BE2C (cell line): ENCODE results near the gene DTYMK.

ENCODE experiments used
- DNase-seq: peaks from one replicate; pipeline ENCODE4 v3.0.0-alpha.2; 2020
- H3K27me3 ChIP-seq: fragments of 250-450 bp; sonication (Bioruptor Pico); 2 replicates; pipeline ENCODE4 v1.5.1; 2020; ENCODE audit warnings: mild to moderate bottlenecking
- H3K36me3 ChIP-seq: fragments of 250-450 bp; sonication (Bioruptor Pico); 2 replicates; pipeline ENCODE4 v1.5.1; 2020; ENCODE audit warnings: mild to moderate bottlenecking
- H3K4me1 ChIP-seq: fragments of 250-450 bp; sonication (Bioruptor Pico); 2 replicates; pipeline ENCODE4 v1.5.1; 2020
- H3K4me3 ChIP-seq: 2 replicates; pipeline ENCODE4 v1.5.1; 2011; ENCODE audit warnings: low read depth, low read length
- H3K9me3 ChIP-seq: fragments of 250-450 bp; sonication (Bioruptor Pico); 2 replicates; pipeline ENCODE4 v1.5.1; 2020
- TF ChIP-seq, protein P1 (sequence below): IDR thresholded peaks from 2 replicates; pipeline ENCODE4 v1.5.1; 2012; ENCODE audit warnings: mild to moderate bottlenecking, low read depth, low read length

The DTYMK gene

GRCh38 chr2:241656190-241656741 is 30.3 kb downstream of the DTYMK start:
- TF ChIP-seq, protein P1, sequence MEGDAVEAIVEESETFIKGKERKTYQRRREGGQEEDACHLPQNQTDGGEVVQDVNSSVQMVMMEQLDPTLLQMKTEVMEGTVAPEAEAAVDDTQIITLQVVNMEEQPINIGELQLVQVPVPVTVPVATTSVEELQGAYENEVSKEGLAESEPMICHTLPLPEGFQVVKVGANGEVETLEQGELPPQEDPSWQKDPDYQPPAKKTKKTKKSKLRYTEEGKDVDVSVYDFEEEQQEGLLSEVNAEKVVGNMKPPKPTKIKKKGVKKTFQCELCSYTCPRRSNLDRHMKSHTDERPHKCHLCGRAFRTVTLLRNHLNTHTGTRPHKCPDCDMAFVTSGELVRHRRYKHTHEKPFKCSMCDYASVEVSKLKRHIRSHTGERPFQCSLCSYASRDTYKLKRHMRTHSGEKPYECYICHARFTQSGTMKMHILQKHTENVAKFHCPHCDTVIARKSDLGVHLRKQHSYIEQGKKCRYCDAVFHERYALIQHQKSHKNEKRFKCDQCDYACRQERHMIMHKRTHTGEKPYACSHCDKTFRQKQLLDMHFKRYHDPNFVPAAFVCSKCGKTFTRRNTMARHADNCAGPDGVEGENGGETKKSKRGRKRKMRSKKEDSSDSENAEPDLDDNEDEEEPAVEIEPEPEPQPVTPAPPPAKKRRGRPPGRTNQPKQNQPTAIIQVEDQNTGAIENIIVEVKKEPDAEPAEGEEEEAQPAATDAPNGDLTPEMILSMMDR, result no peak
- H3K4me1 ChIP-seq, result no peaks in the 10 kb centered on the region
- H3K27me3 ChIP-seq, result no peaks in the 10 kb centered on the region
- no peak overlapping the region for H3K4me3 ChIP-seq
- H3K9me3 ChIP-seq, result no peaks in the 10 kb centered on the region
- peaks cover 70% of the 10 kb centered on the region for H3K36me3 ChIP-seq
- DNase-seq, result no peak

- no peaks in the 10 kb centered on the region for H3K9me3 ChIP-seq
- no peak for DNase-seq
- H3K4me1 ChIP-seq, result no peaks in the 10 kb centered on the region
- H3K36me3 ChIP-seq, result peaks cover 74% of the 10 kb centered on the region
- no peaks in the 10 kb centered on the region for H3K27me3 ChIP-seq
- TF ChIP-seq, protein P1, result no peak
- no peak overlapping the region for H3K4me3 ChIP-seq
These were observed 31.0 kb downstream of the DTYMK start for GRCh38 chr2:241655516-241656189.

GRCh38 chr2:241654551-241654950 is 32.1 kb downstream of the DTYMK start:
- H3K27me3 ChIP-seq, result no peaks in the 10 kb centered on the region
- no peaks in the 10 kb centered on the region for H3K4me1 ChIP-seq
- H3K4me3 ChIP-seq, result no peak overlapping the region
- H3K36me3 ChIP-seq, result peaks cover 65% of the 10 kb centered on the region
- TF ChIP-seq, protein P1, result no peak
- DNase-seq, result no peak
- H3K9me3 ChIP-seq, result no peaks in the 10 kb centered on the region

DNA sequence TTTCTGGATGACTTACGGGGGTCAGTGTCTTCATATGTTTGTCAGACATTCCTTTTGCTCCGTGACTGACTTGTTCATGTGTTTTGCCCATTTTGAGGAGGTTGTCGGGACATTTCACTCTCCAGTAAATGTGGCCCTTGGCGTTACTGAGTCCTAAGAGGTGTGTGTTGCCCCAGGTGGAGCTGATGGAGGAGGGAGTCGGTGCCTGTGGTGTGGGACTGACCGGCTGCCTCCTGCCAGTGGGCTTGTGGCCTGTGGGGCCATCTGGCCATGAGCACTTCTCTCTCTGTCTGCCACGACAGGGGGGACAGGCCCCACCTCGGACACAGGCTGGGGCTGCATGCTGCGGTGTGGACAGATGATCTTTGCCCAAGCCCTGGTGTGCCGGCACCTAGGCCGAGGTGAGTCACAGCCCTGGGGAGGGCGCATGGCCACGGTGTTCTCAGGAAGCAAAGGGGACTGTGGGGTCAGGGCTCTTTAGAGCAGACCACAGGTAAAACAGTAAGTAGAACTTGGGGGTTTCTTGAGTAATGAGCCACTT is 33.3 kb downstream of the DTYMK start:
- TF ChIP-seq, protein P1, result no peak
- no peak overlapping the region for H3K4me3 ChIP-seq
- H3K27me3 ChIP-seq, result no peaks in the 10 kb centered on the region
- peaks cover 59% of the 10 kb centered on the region for H3K36me3 ChIP-seq
- H3K4me1 ChIP-seq, result no peaks in the 10 kb centered on the region
- no peak for DNase-seq
- no peaks in the 10 kb centered on the region for H3K9me3 ChIP-seq

DNA sequence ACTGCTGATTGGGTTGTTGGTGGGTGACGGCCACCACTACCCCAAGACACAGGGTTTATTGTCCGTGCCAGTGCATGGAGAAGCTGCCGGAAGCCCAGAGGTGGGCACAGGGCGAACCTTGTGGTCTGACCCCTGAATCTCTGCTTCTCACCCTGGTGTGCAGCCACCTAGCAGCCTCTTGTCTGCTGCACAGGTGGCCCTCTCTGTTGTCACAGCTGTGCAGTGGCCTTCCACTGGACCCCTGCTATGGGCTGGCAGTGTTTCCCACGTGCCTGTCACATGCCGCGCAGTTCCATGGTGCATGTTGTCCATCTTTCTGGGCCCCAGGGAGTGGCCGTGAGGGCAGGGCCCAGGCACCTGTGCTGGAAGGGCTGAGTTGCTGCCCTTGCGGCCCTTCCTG is 33.9 kb downstream of the DTYMK start:
- Histone ChIP-seq H3K4me3 (no peak overlapping the region), H3K4me1 (no peaks in the 10 kb centered on the region), H3K36me3 (peaks cover 57% of the 10 kb centered on the region), H3K9me3 (no peaks in the 10 kb centered on the region), H3K27me3 (no peaks in the 10 kb centered on the region)
- TF ChIP-seq, protein P1, result no peak
- no peak for DNase-seq

- Histone ChIP-seq H3K27me3 (no peaks in the 10 kb centered on the region), H3K4me3 (no peak overlapping the region), H3K4me1 (no peaks in the 10 kb centered on the region), H3K9me3 (no peaks in the 10 kb centered on the region), H3K36me3 (peaks cover 54% of the 10 kb centered on the region)
- DNase-seq, result no peak
- TF ChIP-seq, protein P1, result no peak
These were observed 34.5 kb downstream of the DTYMK start for GRCh38 chr2:241652142-241652541.
